ENCODE data around the gene CD38.

Gene CD38

GRCh38 chr4:15751153-15751552 is 27.0 kb upstream of the CD38 start:
- peaks cover 25% of the 10 kb centered on the region for H3K4me1 ChIP-seq (ENCODE audit: control insufficient read depth, low read length)
- H3K27ac ChIP-seq (ENCODE audit: low read depth, low read length), result no peak overlapping the region
- no peaks in the 10 kb centered on the region for H3K9me3 ChIP-seq (ENCODE audit: control insufficient read depth, insufficient read depth, low read length)
- no peaks in the 10 kb centered on the region for H3F3A ChIP-seq (ENCODE audit: control insufficient read depth, insufficient read depth)
- no peak overlapping the region for H3K4me2 ChIP-seq (ENCODE audit: low read length)
- H3K4me3 ChIP-seq (ENCODE audit: low read length), result no peak overlapping the region
- TF ChIP-seq EZH2phosphoT487 (IDR thresholded peaks at IDR 0.05; ENCODE audit: borderline replicate concordance, low read length), result no peak
- TF ChIP-seq CTCF (IDR thresholded peaks at IDR 0.05; ENCODE audit: low read depth, low read length, poor library complexity, severe bottlenecking), result no peak
- H3K79me2 ChIP-seq (ENCODE audit: control insufficient read depth, low read length), result no peaks in the 10 kb centered on the region
- no peaks in the 10 kb centered on the region for H3K9me2 ChIP-seq (replicated peaks; ENCODE audit: control insufficient read depth, low read length)
- H3K27me3 ChIP-seq (ENCODE audit: control insufficient read depth, low read length), result no peaks in the 10 kb centered on the region
- no peaks in the 10 kb centered on the region for H4K20me1 ChIP-seq (ENCODE audit: control insufficient read depth, insufficient read depth, low read depth, low read length)
- no peaks in the 10 kb centered on the region for H3K36me3 ChIP-seq (ENCODE audit: control insufficient read depth, low read length)

GRCh38 chr4:15753081-15753480 is 25.0 kb upstream of the CD38 start:
- H3K9me2 ChIP-seq (replicated peaks; ENCODE audit: control insufficient read depth, low read length), result no peaks in the 10 kb centered on the region
- H3K27ac ChIP-seq (ENCODE audit: low read depth, low read length), result no peak overlapping the region
- no peaks in the 10 kb centered on the region; the same call in 1 of the 2 replicates for H3K9me3 ChIP-seq (ENCODE audit: control insufficient read depth, insufficient read depth, low read length)
- H3K4me1 ChIP-seq (ENCODE audit: control insufficient read depth, low read length), result peaks cover 38% of the 10 kb centered on the region
- H3K4me3 ChIP-seq (ENCODE audit: low read length), result no peak overlapping the region
- H3K27me3 ChIP-seq (ENCODE audit: control insufficient read depth, low read length), result no peaks in the 10 kb centered on the region
- TF ChIP-seq CTCF (IDR thresholded peaks at IDR 0.05; ENCODE audit: low read depth, low read length, poor library complexity, severe bottlenecking), result no peak
- TF ChIP-seq EZH2phosphoT487 (IDR thresholded peaks at IDR 0.05; ENCODE audit: borderline replicate concordance, low read length), result no peak
- H4K20me1 ChIP-seq (ENCODE audit: control insufficient read depth, insufficient read depth, low read depth, low read length), result no peaks in the 10 kb centered on the region
- no peaks in the 10 kb centered on the region for H3F3A ChIP-seq (ENCODE audit: control insufficient read depth, insufficient read depth)
- H3K79me2 ChIP-seq (ENCODE audit: control insufficient read depth, low read length), result no peaks in the 10 kb centered on the region
- no peaks in the 10 kb centered on the region for H3K36me3 ChIP-seq (ENCODE audit: control insufficient read depth, low read length)
- no peak overlapping the region for H3K4me2 ChIP-seq (ENCODE audit: low read length)

GRCh38 chr4:15753786-15754185 is 24.3 kb upstream of the CD38 start:
- no peaks in the 10 kb centered on the region; the same call in 1 of the 2 replicates for H3K9me3 ChIP-seq (ENCODE audit: control insufficient read depth, insufficient read depth, low read length)
- H3K4me3 ChIP-seq (ENCODE audit: low read length), result no peak overlapping the region
- H3K9me2 ChIP-seq (replicated peaks; ENCODE audit: control insufficient read depth, low read length), result no peaks in the 10 kb centered on the region
- H3K4me1 ChIP-seq (ENCODE audit: control insufficient read depth, low read length), result peaks cover 38% of the 10 kb centered on the region
- H3F3A ChIP-seq (ENCODE audit: control insufficient read depth, insufficient read depth), result no peaks in the 10 kb centered on the region
- TF ChIP-seq EZH2phosphoT487 (IDR thresholded peaks at IDR 0.05; ENCODE audit: borderline replicate concordance, low read length) (no peak), CTCF (IDR thresholded peaks at IDR 0.05; ENCODE audit: low read depth, low read length, poor library complexity, severe bottlenecking) (no peak)
- H3K27me3 ChIP-seq (ENCODE audit: control insufficient read depth, low read length), result no peaks in the 10 kb centered on the region
- H3K79me2 ChIP-seq (ENCODE audit: control insufficient read depth, low read length), result no peaks in the 10 kb centered on the region
- no peak overlapping the region for H3K27ac ChIP-seq (ENCODE audit: low read depth, low read length)
- no peaks in the 10 kb centered on the region for H3K36me3 ChIP-seq (ENCODE audit: control insufficient read depth, low read length)
- 0 out of 2 replicates have a peak overlapping the region, but pooled peaks have one; percentile 8 for H3K4me2 ChIP-seq (ENCODE audit: low read length)
- H4K20me1 ChIP-seq (ENCODE audit: control insufficient read depth, insufficient read depth, low read depth, low read length), result no peaks in the 10 kb centered on the region

All from DOHH2 (cell line).